ENCODE measurements around the gene KRT80. TPM values are rescaled to one million over a fixed set of nuclear protein-coding genes. Genes with fewer than 3 reads are reported as not detected.
A peak's percentile ranks its signal among the peaks of the same experiment; 100 is the strongest.

The KRT80 gene
- total RNA-seq, 1 donor from 2014 or later: 4.6 TPM

- DNase-seq (ENCODE audit: low spot score): no peak
Observed at GRCh38 chr12:52210925-52211650, 19.3 kb upstream of the KRT80 start.

GRCh38 chr12:52210186-52210924 is 18.5 kb upstream of the KRT80 start:
- DNase-seq (ENCODE audit: low spot score): no peak

- no peak for DNase-seq (ENCODE audit: low spot score)
Observed at GRCh38 chr12:52209321-52209720, 17.5 kb upstream of the KRT80 start.

- no peak for DNase-seq (ENCODE audit: low spot score)
Observed at GRCh38 chr12:52208424-52209165, 16.8 kb upstream of the KRT80 start.

GRCh38 chr12:52207895-52208294 is 16.1 kb upstream of the KRT80 start:
- DNase-seq (ENCODE audit: low spot score): peak; percentile 83

- no peak for DNase-seq (ENCODE audit: low spot score)
Observed at GRCh38 chr12:52207106-52207505, 15.3 kb upstream of the KRT80 start.

- no peak for DNase-seq (ENCODE audit: low spot score)
Observed at GRCh38 chr12:52206304-52207040, 14.7 kb upstream of the KRT80 start.

- DNase-seq (ENCODE audit: low spot score): no peak
Observed at GRCh38 chr12:52205612-52206303, 13.9 kb upstream of the KRT80 start.

GRCh38 chr12:52204931-52205505 is 13.2 kb upstream of the KRT80 start:
- DNase-seq (ENCODE audit: low spot score): no peak

GRCh38 chr12:52204095-52204930 is 12.5 kb upstream of the KRT80 start:
- no peak for DNase-seq (ENCODE audit: low spot score)

- peak; percentile 68 for DNase-seq (ENCODE audit: low spot score)
Observed at GRCh38 chr12:52203079-52203921, 11.5 kb upstream of the KRT80 start.

GRCh38 chr12:52202361-52203078 is 10.7 kb upstream of the KRT80 start:
- DNase-seq (ENCODE audit: low spot score): no peak

GRCh38 chr12:52201451-52201839 is 9.6 kb upstream of the KRT80 start:
- DNase-seq (ENCODE audit: low spot score): no peak

- DNase-seq (ENCODE audit: low spot score): no peak
Observed at GRCh38 chr12:52200781-52201450, 9.1 kb upstream of the KRT80 start.

- no peak for DNase-seq (ENCODE audit: low spot score)
Observed at GRCh38 chr12:52200086-52200780, 8.4 kb upstream of the KRT80 start.

GRCh38 chr12:52199294-52199919 is 7.6 kb upstream of the KRT80 start:
- no peak for DNase-seq (ENCODE audit: low spot score)
